Measurements from ENCODE around the gene RPRD1A. TPM values are rescaled to one million over a fixed set of nuclear protein-coding genes. Genes with fewer than 3 reads are reported as not detected.

RPRD1A gene
- total and polyA plus RNA-seq, 4 donors = 11.8 to 29.5 (median 16.6) TPM

GRCh38 chr18:36114251-36114650, 46.9 kb upstream of the RPRD1A start:
- H3K4me3 ChIP-seq (ENCODE audit: low read depth in 1 of 3, low read length in 3 of 3) = no peak overlapping the region
- H3K4me1 ChIP-seq (ENCODE audit: control insufficient read depth in 4 of 4, insufficient read depth in 4 of 4, low read length in 3 of 4) = no peaks in the 10 kb centered on the region
- TF ChIP-seq GABPA (IDR thresholded peaks at IDR 0.05 in 1 of 2, conservative IDR thresholded peaks at IDR 0.05 in 1 of 2) (no peak), RXRA (IDR thresholded peaks at IDR 0.05) (no peak), TAF1 (conservative IDR thresholded peaks at IDR 0.05) (no peak), SP1 (IDR thresholded peaks at IDR 0.05) (no peak), FOXA2 (IDR thresholded peaks at IDR 0.05) (no peak), JUND (IDR thresholded peaks at IDR 0.05) (no peak), NR2F2 (IDR thresholded peaks at IDR 0.05) (no peak), CTCF (IDR thresholded peaks at IDR 0.05; ENCODE audit: low read depth, low read length, missing input control) (no peak), RAD21 (IDR thresholded peaks at IDR 0.05) (no peak), HNF4A (conservative IDR thresholded peaks at IDR 0.05) (no peak), YY1 (IDR thresholded peaks at IDR 0.05) (no peak), REST (IDR thresholded peaks at IDR 0.05) (no peak), ZBTB33 (IDR thresholded peaks at IDR 0.05) (no peak)
- DNase-seq (ENCODE audit: low spot score) = no peak
- peak overlapping the region in 1 of 2 donors; percentile 21 for H3K9ac ChIP-seq (ENCODE audit: low read depth in 1 of 2, low read length in 2 of 2)
- H3K9me3 ChIP-seq (ENCODE audit: control insufficient read depth in 4 of 4, low read length in 3 of 4) = no peaks in the 10 kb centered on the region
- H3K27ac ChIP-seq (ENCODE audit: low read depth in 1 of 2, low read length in 2 of 2) = no peak overlapping the region
- no peaks in the 10 kb centered on the region for H3K27me3 ChIP-seq (ENCODE audit: control insufficient read depth in 4 of 4, insufficient read depth in 4 of 4, low read length in 3 of 4)
- H3K36me3 ChIP-seq (ENCODE audit: control insufficient read depth in 4 of 4, insufficient read depth in 3 of 4, low read depth in 1 of 4, low read length in 3 of 4) = peaks cover 1 to 51% (median 31%) of the 10 kb centered on the region in 4 donors
- 93% methylated on average over 4 of the region's 4 CpGs for WGBS

GRCh38 chr18:36112302-36112701, 44.9 kb upstream of the RPRD1A start:
- Histone ChIP-seq H3K36me3 (ENCODE audit: control insufficient read depth in 4 of 4, insufficient read depth in 3 of 4, low read depth in 1 of 4, low read length in 3 of 4) (peaks cover 1 to 51% (median 30%) of the 10 kb centered on the region in 4 donors), H3K4me3 (ENCODE audit: low read depth in 1 of 3, low read length in 3 of 3) (no peak overlapping the region), H3K9me3 (ENCODE audit: control insufficient read depth in 4 of 4, low read length in 3 of 4) (no peaks in the 10 kb centered on the region), H3K9ac (ENCODE audit: low read depth in 1 of 2, low read length in 2 of 2) (no peak overlapping the region), H3K4me1 (ENCODE audit: control insufficient read depth in 4 of 4, insufficient read depth in 4 of 4, low read length in 3 of 4) (no peaks in the 10 kb centered on the region), H3K27me3 (ENCODE audit: control insufficient read depth in 4 of 4, insufficient read depth in 4 of 4, low read length in 3 of 4) (no peaks in the 10 kb centered on the region), H3K27ac (ENCODE audit: low read depth in 1 of 2, low read length in 2 of 2) (no peak overlapping the region)
- TF ChIP-seq RXRA (IDR thresholded peaks at IDR 0.05) = peak in 1 of 2 donors; percentile 34
- TF ChIP-seq TAF1 (conservative IDR thresholded peaks at IDR 0.05) = no peak
- no peak for DNase-seq (ENCODE audit: low spot score)

All from liver (tissue), 9 donors.